Caco-2 (cell line): Measurements from ENCODE around the gene ILF3. TPM values are rescaled to one million over a fixed set of nuclear protein-coding genes. Genes with fewer than 3 reads are reported as not detected.
A peak's percentile ranks its signal among the peaks of the same experiment; 100 is the strongest.

ENCODE experiments used
- BruUV-seq: library from RNA; stranded (reverse); fragments of 400-500 nt; replicated peaks from 2 replicates; lab custom pipeline; 2021; lab: Mats Ljungman, UMichigan
- CTCF ChIA-PET: fragments of 300-600 bp; sonication (Branson Sonifier 250); formaldehyde crosslinking; loops from one replicate; lab custom pipeline; 2022; ENCODE audit warnings: antibody characterized with exemption; lab: Charles Lee
- POLR2A ChIA-PET: fragments of 300-600 bp; sonication (Branson Sonifier 250); formaldehyde crosslinking; loops from one replicate; lab custom pipeline; 2022; ENCODE audit warnings: antibody characterized with exemption; lab: Charles Lee
- DNase-seq, 2 experiments: peaks; one replicate each; pipeline versions ENCODE4 v3.0.0 to v3.0.0-alpha.2; 2020 to 2022
- H3K27me3 ChIP-seq: replicated peaks from 2 replicates; pipeline ENCODE4 v1.6.0; 2011; ENCODE audit warnings: low read length; ENCODE audit not compliant: control insufficient read depth, insufficient read depth
- H3K36me3 ChIP-seq: 2 replicates; pipeline ENCODE4 v1.5.1; 2011; ENCODE audit warnings: low read length; ENCODE audit not compliant: control insufficient read depth, insufficient read depth
- H3K4me1 ChIP-seq: fragments of 250-450 bp; sonication (Bioruptor Pico); 2 replicates; pipeline ENCODE4 v1.5.1; 2020; ENCODE audit warnings: mild to moderate bottlenecking
- H3K4me3 ChIP-seq: 2 replicates; pipeline ENCODE4 v1.5.1; 2011; ENCODE audit warnings: low read depth, mild to moderate bottlenecking, control low read depth, low read length
- H3K9me3 ChIP-seq: fragments of 250-450 bp; sonication (Bioruptor Pico); 2 replicates; pipeline ENCODE4 v1.5.1; 2020; ENCODE audit warnings: mild to moderate bottlenecking, moderate library complexity
- H3K27ac Mint-ChIP-seq: one replicate; pipeline ENCODE4 v1.8.0; 2022; ENCODE audit warnings: mixed read lengths; ENCODE audit not compliant: unreplicated experiment
- H3K27me3 Mint-ChIP-seq: one replicate; pipeline ENCODE4 v1.8.0; 2022; ENCODE audit warnings: mixed read lengths; ENCODE audit not compliant: insufficient read depth, unreplicated experiment
- H3K36me3 Mint-ChIP-seq: one replicate; pipeline ENCODE4 v1.8.0; 2022; ENCODE audit warnings: mild to moderate bottlenecking, mixed read lengths; ENCODE audit not compliant: insufficient read depth, unreplicated experiment
- H3K4me1 Mint-ChIP-seq: one replicate; pipeline ENCODE4 v1.8.0; 2022; ENCODE audit warnings: low read depth, mixed read lengths; ENCODE audit not compliant: unreplicated experiment
- H3K4me3 Mint-ChIP-seq: one replicate; pipeline ENCODE4 v1.8.0; 2022; ENCODE audit warnings: mild to moderate bottlenecking, moderate library complexity, mixed read lengths; ENCODE audit not compliant: unreplicated experiment
- H3K9me3 Mint-ChIP-seq: one replicate; pipeline ENCODE4 v1.8.0; 2022; ENCODE audit warnings: mixed read lengths; ENCODE audit not compliant: unreplicated experiment
- CTCF ChIP-seq, 2 experiments: fragments of 200-600 bp in 1 of 2; IDR thresholded peaks; 1 replicate in 1 of 2; 2 replicates in 1 of 2; pipeline versions ENCODE4 v1.5.1 to v1.8.0; 2011 to 2022; ENCODE audit warnings: antibody characterized with exemption in 1 of 2, control low read depth in 1 of 2, inconsistent platforms in 1 of 2, low read depth in 1 of 2, low read length in 1 of 2, mild to moderate bottlenecking in 1 of 2, moderate library complexity in 1 of 2; ENCODE audit not compliant: insufficient read depth in 1 of 2, severe bottlenecking in 1 of 2, unreplicated experiment in 1 of 2
- intact Hi-C: fragments of 100-400 bp; cut with micrococcal nuclease; formaldehyde crosslinking; loops from one replicate; pipeline ENCODE4 v1.10.0; 2022; ENCODE audit not compliant: unreplicated experiment
- total RNA-seq: library from RNA; stranded (reverse); gene quantifications from 2 replicates; pipeline ENCODE4 v1.2.3, GENCODE V29; 2022

The ILF3 gene
- total RNA-seq, 1 experiment from 2014 or later: 399 TPM

- peak overlapping the region; percentile 64 for H3K4me3 Mint-ChIP-seq
- DNase-seq: peak; percentile 95
- intact Hi-C loops: loop anchor here (5.0 kb wide), 2 partner anchors 128 to 218 kb away; partner anchors contain the start of genes CDKN2D and KRI1
- ChIA-PET POLR2A (no interaction called here), CTCF (interaction anchor here (0.6 to 1.2 kb wide), 5 partner anchors 22 to 171 kb away, joined by 3 to 5 read pairs (median 3); partner anchors contain the start of gene DNM2)
- H3K27ac Mint-ChIP-seq: peak overlapping the region; percentile 49
- H3K4me1 ChIP-seq: peaks cover 6% of the 10 kb centered on the region; the same call in 1 of the 2 replicates
- no peaks in the 10 kb centered on the region for H3K27me3 Mint-ChIP-seq
- peaks cover 53% of the 10 kb centered on the region for H3K36me3 Mint-ChIP-seq
- no peaks in the 10 kb centered on the region for H3K9me3 ChIP-seq
- BruUV-seq: no TSS peak
- peak overlapping the region; percentile 19 for H3K4me3 ChIP-seq
- peaks cover 6% of the 10 kb centered on the region for H3K4me1 Mint-ChIP-seq
- TF ChIP-seq CTCF (IDR thresholded peaks at IDR 0.05; ENCODE audit: insufficient read depth in 1 of 2, low read depth in 1 of 2, low read length in 1 of 2, severe bottlenecking in 1 of 2, unreplicated experiment in 1 of 2): no peak
- no peaks in the 10 kb centered on the region for H3K27me3 ChIP-seq
- no peaks in the 10 kb centered on the region for H3K36me3 ChIP-seq
- H3K9me3 Mint-ChIP-seq: no peaks in the 10 kb centered on the region
Observed at GRCh38 chr19:10695401-10696398, 41.6 kb downstream of the ILF3 start.

- no peaks in the 10 kb centered on the region for H3K9me3 ChIP-seq
- H3K4me1 Mint-ChIP-seq: peaks cover 11% of the 10 kb centered on the region
- POLR2A ChIA-PET: no interaction called here
- H3K27me3 ChIP-seq: no peaks in the 10 kb centered on the region
- no peaks in the 10 kb centered on the region for H3K27me3 Mint-ChIP-seq
- CTCF ChIA-PET: interaction anchor here (0.6 to 1.8 kb wide), 14 partner anchors 18 to 224 kb away, joined by 3 to 10 read pairs (median 4); partner anchors contain the start of gene DNM2
- peaks cover 34% of the 10 kb centered on the region for H3K36me3 Mint-ChIP-seq
- H3K4me1 ChIP-seq: peaks cover 6% of the 10 kb centered on the region; the same call in 1 of the 2 replicates
- no TSS peak for BruUV-seq
- H3K36me3 ChIP-seq: no peaks in the 10 kb centered on the region
- H3K9me3 Mint-ChIP-seq: no peaks in the 10 kb centered on the region
- intact Hi-C loops: loop anchor here (1.0 to 5.0 kb wide), 3 partner anchors 118 to 222 kb away; partner anchors contain the start of genes CDKN2D and KRI1
- no peak overlapping the region for H3K27ac Mint-ChIP-seq
- TF ChIP-seq CTCF (IDR thresholded peaks at IDR 0.05; ENCODE audit: insufficient read depth in 1 of 2, low read depth in 1 of 2, low read length in 1 of 2, severe bottlenecking in 1 of 2, unreplicated experiment in 1 of 2): peak; percentile 57 to 79
- no peak overlapping the region for H3K4me3 ChIP-seq
- H3K4me3 Mint-ChIP-seq: no peak overlapping the region
- peak; percentile 57 to 62 for DNase-seq
Observed at GRCh38 chr19:10699650-10700335, 45.6 kb downstream of the ILF3 start.
